NCI-H345 (cell line): ENCODE measurements around the gene SMIM41.
A peak's percentile ranks its signal among the peaks of the same experiment; 100 is the strongest.
"Not testable (repeated sequence)": the region's sequence is repeated elsewhere in the genome, so short reads cannot be mapped to it uniquely, and the experiment has no call there.

Source experiments
- DNase-seq: peaks from one replicate; lab custom pipeline; 2025; lab: John Stamatoyannopoulos, UW

Gene SMIM41

DNA sequence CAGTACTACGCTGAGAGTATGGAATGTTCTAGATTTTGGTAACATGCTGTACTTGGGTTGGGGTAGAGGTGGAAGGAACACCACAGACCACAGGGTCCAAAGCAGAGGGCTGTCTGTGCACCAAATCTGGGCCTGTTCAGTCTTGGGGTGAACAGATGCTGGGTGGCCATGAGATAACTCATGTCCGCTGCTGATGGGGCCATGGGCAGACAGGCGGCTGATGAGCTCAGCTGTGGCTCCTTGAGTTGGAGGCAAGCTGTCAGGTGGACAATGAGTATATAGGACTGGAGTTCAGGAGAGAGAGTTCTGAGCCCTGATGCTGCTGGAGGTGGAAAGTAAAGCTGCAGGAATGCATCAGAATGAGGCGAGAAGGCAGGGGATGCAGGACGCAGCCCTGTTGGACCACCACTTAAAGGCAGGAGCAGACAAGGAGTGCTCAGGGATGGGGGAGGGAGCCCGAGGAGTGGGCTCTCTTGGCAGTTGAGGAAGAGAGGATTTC, 6.2 kb downstream of the SMIM41 start:
- DNase-seq, result no peak

DNA sequence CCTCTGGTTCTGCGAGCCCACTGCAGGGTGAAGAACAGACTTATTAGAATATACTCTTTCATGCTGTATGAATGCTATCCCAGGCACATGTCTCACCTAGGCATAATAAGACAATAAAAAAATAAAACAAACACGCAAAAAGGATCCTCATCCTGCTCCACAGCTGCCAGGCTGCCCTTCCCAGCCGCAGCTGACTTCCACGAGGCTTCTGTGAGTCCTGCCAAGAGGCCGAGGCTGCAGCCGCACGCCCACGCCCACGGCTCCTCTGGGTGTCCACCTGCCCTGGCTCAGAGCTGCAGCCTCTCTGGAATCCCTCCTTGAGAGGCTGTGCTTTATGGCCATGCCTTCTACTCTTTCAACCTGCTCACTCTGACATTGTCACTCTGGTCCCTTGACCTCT, 6.9 kb downstream of the SMIM41 start:
- DNase-seq, result no peak

DNA sequence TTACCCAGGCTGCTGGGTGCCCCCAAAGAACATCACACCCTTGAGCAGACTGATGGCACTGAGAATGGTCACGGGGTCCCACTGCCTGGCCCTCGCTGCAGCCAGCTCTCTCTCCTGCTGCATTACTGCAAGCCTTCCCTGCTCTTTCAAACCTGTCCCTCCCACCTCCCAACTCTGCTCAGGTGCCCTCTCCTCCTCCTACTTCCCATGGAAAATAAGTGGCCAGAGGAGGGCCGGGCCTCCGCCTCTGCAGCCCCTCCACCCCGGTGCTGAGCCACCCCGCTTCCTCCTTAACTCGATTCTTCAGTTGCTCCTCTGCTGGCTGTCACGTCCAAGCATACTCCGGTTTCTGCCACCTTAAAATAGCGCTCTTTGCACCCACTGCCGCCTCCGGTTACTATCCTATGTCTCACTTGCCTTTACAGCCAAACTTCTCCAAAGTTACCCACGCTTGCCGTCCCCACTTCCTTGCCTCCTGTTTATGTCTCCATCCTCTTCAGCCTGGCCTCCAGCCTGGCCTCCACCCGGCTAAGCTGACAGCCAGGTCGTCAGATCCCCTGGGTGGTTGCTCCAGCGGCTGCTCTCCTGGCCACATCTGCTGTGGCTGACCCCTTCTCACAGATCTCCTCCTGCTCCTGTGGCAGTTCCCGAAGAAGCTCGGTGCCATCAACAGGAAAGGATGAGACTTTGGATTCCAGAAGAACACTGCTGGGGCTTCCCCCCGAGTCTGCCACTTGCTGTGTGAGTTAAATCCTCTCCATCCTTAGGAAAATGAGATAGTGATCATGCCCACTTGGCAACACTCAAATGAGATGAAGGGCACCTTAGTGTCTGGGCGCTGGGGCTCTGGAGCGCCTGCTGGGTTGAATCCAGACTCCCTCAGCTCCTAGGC, 7.7 kb downstream of the SMIM41 start:
- DNase-seq, result no peak

DNA sequence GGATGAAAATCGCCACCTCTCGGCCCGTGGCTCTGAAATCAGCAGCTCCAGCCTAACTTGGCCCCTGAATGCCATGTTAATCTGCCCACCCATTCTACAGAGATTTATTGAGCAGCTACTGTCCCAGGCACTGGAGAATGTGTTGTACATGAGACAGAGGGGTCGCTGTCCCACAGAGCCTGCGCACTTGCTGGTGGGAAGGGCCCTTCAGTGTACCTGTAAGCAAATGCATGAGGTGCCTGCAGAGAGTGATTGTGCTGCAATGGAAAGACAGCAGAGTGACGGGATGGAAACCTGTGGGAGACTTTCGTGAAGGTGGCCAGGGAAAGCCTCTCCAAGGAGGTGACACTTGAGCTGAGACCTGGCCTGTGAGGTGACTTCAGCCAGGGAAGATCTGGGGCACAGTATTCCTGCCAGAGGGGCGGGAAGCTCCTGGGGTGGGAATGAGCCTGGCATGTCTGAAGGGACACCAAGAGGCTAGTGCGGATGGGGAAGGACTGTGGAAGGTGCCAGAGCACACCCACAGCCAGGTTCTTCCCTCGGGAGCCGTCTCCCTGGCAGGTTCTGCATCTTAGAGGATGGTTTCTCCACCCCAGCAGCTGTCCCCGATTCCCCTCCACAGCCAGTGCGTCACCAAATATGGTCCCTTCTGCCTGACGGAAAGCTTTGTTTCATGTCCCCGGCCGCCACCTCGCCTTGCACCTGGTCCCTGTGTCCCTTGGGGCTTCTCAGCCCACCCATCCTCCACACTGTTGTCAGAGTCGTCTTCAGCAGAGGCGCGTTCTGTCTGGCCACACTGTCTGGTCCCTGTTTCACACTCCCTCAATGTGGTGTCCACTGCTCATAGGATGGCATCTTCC, 8.7 kb downstream of the SMIM41 start:
- DNase-seq, result peak; percentile 27

DNA sequence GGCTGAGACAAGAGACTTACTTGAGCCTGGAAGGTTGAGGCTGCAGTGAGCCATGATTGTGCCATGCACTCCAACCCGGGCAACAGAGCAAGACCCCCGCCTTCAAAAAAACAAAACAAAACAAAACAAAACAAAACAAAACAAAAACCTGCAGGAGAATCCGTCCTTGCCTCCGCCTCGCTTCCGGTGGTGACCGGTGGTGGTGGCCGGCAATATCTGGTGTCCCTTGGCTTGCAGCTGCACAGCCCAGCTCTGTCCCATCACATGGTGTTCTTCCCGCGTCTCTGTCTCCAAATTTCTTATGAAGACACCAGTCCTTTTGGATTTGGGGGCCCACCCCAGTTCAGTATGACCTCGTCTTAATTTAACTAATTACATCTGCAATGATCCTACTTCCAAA, 10.0 kb downstream of the SMIM41 start:
- no peak for DNase-seq

DNA sequence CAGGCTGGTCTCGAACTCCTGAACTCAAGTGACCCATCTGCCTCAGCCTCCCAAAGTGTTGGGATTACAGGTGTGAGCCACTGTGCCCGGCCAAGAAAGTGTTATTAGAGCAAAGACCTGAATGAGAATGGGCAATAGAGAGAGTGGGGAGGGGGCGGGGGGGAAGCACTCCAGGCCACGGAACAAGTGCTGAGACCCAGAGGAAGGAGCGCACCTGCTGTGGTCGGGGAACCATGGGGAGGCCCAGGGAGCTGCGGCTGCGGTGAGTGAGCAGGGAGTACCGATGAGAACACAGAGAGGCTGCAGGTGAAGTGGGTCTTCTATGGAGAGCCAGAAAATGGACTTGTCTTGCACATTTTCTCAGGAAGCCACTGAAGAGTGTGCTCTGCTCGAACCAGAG, 10.8 kb downstream of the SMIM41 start:
- DNase-seq, result no peak

DNA sequence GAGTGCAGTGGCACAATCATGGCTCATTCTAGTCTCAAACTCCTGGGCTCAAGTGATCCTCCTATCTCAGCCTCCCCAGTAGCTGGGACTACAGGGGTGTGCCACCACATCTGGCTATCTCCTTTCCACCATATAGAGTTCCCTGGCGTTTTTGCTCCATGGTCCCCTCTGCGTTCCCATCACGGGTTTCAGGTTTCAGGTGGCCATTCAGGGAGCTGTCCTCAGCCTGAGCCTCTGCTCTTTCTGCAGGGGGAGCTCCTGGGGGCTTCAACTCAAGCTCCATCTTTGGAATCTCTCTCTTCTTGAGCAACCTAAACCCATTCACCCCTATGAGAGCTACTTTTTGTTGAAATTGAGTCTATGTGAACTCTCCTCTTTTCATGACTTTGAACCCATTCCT, 11.6 kb downstream of the SMIM41 start:
- DNase-seq, result no peak

DNA sequence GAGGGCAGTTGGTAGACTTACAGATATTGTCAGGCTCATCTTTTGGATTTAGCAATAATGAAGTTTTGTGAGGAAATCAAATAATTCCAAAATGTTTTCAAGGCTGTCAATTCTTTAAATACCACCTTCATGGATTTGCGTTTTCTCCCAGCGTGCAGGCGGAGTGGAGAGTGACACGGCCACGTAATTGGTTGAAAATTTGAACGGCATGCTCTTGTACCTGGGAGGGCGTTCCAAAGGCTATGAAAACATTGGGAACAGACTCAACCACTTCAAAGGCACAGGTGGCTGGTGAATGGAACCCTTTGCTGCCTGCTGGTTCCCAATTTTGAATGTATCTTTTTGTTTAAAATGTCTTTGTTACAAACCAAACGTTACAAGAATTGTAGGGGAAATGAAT, 12.4 kb downstream of the SMIM41 start:
- DNase-seq, result peak; percentile 73

DNA sequence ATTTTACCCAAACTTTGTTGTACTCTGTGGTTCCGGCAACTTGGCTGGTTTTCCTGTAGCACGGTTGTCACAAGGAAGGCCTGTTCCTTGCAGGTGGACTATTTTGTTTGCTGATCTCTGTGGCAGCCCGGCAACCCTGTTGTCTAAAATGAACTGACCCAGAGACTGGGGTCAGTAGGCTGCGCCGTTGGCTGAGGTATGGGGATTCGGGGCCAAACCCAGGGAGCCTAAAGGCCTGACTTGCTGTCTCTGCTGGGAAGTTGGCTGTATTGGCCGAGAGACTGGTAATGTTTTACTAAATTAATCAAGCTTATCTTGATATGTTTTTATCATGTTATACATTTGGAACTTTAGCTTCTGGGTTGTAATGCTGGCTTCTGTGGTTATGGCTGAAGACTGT, 13.8 kb downstream of the SMIM41 start:
- DNase-seq, result no peak

DNA sequence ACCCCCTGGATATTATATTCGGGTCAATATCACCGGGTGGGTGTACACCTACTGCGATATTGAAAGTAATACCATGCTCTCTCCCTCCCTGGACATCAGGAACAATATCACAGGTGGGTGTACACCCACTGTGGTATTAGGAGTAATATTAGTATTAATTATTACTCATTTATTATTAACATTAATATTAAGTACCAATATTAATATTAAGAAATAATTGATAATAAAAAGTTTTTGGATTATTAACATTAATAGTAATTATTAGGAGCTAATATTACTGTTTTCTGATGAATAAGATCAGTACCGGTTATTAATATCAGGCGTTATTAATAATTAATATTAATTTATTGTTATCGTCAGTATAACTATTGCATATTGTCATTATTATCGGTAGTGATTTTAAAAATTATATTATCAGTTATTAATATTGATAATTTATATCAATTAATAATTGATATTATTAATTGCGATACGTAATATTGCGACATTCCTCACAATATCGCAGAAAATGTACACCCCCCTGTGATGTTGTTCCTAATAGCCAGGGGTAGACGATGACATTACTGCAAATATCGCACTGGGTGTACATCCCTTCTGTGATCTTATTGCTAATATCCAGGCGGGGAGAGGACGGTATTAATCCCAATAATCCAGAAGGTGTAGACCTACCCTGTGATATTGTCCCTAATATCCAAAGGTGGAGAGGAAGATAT, 17.0 kb downstream of the SMIM41 start:
- DNase-seq, result no peak

DNA sequence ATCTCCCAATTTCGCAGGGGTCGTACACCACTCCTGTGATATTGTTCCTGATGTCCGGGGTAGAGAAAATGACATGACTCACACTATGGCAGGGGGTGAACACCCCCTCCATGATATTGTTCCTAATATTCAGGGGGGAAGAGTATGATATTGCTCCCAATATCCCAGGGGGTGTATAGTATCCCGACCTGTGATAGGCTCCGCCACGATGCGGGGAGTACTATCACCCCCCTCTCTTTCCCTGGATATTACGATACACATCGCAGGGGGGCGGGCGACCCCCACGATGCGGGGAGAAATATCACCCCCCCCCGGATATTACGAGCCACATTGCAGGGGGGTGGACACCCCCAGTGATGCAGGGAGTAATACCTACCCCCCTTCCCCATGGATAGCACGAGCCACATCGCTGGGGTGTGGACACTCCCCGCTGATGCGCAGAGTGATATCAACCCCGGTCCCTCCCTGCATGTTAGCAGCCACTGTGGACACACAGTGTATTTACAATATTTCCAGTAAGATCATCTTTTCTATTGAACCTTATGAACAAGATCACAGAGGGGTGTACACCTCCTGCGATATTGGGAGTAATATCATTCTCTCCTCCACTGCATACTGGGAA, 17.7 kb downstream of the SMIM41 start:
- DNase-seq, result no peak

DNA sequence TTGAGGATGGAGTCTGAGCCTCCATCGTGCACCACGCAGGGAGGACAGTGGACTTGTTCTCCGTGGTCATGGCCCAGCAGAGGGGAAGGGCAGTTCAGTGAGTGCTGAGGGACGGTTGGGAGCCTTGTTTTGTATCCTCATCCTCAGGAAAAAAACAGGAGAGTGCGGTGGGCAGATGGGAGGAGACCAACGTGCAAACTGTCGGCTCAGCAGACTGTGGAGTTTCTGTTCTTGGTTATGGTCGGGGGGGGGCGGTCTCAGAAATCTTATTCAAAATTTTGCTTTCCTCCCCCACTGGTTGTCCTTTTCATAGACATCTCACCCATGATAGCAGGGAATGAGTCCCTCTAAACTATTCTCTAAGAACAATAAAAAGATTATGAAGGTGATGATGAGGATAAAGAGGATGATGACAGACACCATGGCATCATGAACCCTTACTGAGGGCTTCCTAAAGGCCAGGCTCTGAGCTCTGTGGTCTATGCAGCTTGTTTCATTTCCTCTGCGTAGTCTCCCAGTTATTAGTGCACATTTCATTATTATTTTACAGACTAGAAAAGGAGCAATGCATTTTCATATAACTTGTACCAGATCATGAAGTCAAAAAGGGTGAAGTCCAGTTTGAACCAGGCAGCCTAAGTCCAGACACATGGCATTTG, 25.1 kb downstream of the SMIM41 start:
- DNase-seq, result not testable (repeated sequence)

DNA sequence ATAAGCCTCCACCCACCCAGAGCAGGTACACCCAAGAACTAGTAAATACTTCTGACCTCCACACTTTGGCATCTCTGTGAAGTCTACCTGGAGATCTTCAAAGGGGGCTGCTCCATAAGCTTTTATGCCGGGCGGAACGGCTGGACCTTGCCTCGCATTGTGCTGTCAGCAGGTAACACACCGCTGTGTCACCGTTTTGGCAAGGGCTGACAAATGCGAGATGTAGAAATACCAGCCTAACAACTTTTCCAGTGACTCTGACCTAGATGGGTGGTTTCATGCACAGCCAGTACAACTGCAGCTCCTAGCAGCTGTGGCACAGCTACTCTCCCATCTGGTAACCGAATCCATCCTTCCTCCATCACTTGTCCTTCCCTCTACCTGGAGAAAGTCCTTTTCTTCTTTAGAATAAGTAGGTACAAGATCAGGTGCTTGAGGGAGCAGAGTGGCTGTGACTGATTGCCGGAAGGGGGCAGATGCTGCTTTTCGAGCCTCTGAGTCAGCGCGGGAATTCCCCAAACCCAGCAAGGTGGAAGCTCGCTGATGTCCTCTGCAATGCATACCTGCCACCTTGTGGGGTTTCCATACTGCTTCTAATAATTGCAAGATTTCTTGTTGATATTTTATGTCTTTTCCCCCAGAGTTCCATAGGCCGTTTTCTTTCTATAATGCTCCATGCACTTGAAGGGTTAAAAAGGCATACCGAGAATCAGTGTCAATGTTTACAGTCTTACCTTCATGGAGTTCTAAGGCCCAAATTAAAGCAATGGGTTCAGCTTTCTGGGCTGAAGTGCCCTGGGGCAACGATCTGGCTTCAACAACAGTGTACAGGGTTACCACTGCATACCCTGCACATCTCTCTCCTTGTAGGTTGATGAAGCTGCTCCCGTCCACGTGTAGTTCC, 37.0 kb downstream of the SMIM41 start:
- not testable (repeated sequence) for DNase-seq

DNA sequence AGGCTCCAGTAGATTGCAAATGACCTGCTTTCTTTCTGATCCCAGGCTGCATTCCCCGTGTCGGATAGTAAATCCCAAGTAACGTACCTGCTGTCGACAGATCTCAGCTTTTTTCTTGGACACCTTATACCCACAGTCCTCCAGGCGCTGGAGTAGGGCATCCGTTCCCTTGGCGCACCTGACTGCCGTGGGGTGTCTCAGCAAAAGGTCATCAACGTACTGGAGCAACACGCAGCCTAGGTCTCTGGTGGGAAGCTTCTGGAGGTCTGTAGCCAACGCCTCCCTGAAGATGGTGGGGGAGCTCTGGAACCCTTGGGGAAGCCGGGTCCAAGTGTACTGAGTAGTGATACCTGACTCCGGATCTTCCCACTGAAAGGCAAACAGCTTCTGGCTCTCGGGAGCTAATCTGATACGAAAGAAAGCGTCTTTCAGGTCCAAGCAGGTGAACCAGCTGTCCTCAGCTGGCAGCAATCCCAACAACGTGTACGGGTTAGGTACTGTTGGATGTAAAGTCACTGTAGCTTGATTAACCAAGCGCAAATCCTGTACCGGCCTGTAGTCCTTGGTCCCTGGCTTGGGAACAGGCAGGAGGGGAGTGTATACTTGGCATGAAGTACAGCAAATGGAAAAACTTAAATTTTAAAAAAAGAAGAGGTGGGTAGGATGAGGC, 38.4 kb downstream of the SMIM41 start:
- DNase-seq, result not testable (repeated sequence)

DNA sequence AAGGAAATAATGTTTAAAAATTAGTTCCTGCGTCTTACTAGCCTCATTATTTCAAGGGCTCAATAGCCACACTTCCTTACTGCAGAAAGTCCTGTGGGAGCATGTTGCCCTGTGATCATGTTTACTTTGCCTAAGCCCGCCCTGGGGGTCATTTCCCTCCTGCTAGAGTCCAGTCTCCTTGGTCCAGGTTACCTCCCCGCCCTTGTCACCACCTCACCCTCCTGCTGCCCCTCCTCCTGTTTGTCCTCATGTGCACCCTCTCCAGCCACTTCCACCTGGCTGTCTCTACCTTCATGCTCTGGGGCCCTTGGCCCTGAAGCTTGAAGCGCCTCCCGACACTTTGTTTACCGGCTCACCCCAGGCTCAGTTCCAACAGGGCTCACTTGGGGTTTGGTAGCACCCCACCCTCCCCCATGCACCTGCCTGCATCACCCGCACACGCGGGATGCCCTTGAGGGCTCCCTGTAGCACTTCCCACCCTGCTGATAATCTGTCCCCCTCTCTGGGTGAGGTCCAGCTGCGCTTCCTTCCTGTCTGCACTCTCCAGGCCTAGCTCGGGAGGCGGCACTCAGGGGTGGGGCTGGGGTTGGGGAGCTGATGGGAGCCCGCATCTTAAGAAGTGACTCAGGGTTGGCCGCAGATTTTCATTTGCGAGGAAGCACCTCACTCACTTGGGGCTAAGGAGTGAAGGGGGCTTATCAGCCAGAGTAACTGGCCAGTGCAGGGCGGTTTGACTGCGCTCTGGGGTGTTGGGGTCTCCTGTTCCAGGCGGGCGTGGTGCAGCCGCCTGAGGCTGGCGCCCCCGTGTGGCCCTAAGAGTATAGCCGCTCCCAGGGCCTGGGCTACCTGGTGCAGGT, 40.1 kb downstream of the SMIM41 start:
- DNase-seq, result peak; percentile 41

DNA sequence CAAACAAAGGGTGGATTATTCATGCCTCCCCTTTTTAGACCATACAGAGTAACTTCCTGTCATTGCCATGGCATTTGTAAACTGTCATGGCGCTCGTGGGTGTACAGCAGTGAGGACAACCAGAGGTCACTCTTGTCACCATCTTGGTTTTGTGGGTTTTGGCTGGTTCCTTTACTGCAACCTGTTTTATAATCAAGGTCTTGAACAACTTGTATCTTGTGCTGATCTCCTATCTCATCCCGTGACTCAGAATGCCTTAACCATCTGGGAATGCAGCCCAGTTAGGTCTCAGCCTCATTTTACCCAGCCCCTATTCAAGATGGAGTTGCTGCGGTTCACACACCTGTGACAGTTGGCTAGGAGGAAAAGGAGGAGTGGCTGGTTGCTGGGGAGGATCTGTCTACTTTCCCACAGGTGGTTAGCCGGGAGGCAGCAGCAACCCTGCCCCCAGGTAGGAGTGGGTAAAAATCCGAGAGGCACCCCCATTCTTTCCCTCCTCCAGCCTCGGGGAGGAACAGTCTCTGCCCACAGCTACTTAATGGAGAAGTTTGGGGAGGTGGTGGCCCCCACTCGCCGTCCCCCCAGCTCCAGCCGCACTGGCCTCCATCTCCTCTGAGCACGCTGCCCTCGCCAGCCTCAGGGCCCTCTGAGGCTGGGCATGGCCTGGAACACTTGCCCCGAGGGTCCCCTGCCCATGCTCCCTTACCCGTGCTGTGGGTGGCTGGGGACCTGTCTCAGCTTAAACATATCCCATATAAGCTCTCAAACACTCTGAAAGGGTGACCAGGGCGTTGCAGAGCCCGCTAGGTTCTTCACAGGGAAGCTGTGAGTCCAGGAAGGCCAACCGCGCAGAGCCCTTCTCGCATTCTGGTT, 41.7 kb downstream of the SMIM41 start:
- no peak for DNase-seq

DNA sequence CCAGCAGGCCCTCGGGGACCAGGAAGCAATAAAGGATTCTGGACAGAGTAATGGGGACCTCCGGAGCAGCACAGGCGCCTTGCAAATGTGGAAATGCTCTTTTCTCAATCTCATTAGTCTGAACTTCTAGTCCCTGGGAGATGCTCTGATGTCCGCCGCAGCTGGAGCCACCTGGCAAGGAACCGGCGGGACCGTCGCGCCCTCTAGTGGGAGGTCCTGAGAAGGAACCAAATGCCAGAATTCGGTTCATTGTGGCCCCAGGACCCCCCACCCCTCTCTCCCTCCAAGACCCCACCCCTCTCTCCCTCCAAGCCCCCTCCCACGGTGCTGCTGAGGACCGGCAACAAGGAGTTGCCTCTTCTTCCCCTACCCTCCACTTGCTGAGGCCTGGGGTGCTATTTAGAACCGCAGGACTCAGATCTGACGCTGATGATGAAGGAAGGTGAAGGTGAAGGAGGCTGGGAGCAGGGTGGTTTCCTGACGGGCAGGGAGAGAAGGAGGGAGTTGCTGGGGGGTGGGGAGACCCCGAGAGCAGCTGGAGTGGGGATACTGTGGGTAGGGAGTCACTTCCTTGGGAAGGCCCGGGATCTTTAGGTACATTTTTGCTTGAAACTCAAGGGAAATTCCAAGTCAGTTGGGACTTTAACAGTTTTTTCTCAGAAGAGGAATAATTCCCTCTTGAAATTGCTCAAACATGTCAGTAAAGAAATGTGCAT, 42.5 kb downstream of the SMIM41 start:
- DNase-seq, result peak; percentile 66
